ENCODE results near the gene TENM4.

DNA sequence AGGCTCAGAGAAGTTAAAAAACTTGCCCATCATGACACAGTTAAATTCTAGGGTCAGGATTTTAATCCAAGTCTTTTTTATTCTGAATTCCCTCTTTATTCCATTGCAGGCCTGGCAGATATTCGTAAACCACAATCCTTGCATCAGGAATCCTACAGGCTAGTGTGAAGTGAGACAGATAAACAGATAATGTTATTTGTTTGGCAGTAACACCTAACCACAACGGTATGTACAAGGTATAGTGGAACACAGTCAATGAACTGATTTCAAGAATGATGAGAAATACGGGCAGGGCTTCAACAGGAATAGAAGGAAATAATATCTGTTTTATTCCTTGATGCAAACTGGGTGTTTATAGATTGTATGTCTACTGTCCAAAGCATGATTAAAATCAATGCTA lies 834.2 kb downstream of the TENM4 start:
- TF ChIP-seq EP300 (IDR thresholded peaks at IDR 0.05) (no peak), POLR2A (IDR thresholded peaks at IDR 0.05) (no peak), POLR2AphosphoS5 (IDR thresholded peaks at IDR 0.05) (no peak)
- TF ChIP-seq, protein P1, sequence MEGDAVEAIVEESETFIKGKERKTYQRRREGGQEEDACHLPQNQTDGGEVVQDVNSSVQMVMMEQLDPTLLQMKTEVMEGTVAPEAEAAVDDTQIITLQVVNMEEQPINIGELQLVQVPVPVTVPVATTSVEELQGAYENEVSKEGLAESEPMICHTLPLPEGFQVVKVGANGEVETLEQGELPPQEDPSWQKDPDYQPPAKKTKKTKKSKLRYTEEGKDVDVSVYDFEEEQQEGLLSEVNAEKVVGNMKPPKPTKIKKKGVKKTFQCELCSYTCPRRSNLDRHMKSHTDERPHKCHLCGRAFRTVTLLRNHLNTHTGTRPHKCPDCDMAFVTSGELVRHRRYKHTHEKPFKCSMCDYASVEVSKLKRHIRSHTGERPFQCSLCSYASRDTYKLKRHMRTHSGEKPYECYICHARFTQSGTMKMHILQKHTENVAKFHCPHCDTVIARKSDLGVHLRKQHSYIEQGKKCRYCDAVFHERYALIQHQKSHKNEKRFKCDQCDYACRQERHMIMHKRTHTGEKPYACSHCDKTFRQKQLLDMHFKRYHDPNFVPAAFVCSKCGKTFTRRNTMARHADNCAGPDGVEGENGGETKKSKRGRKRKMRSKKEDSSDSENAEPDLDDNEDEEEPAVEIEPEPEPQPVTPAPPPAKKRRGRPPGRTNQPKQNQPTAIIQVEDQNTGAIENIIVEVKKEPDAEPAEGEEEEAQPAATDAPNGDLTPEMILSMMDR (IDR thresholded peaks at IDR 0.05): no peak
